Measurements from ENCODE around the gene PEAK1. TPM values are rescaled to one million over a fixed set of nuclear protein-coding genes. Genes with fewer than 3 reads are reported as not detected.
"Not testable (repeated sequence)": the region's sequence is repeated elsewhere in the genome, so short reads cannot be mapped to it uniquely, and the experiment has no call there.

PEAK1 gene
- total RNA-seq, 2 donors from 2014 or later, result 38.0 to 41.4 TPM

- ATAC-seq, result no peak
- no peaks in the 10 kb centered on the region for H3K36me3 Mint-ChIP-seq
- H3K4me3 Mint-ChIP-seq, result no peak overlapping the region
- H3K27me3 Mint-ChIP-seq, result no peaks in the 10 kb centered on the region
- H3K27ac Mint-ChIP-seq, result peak overlapping the region in 1 of 2 donors; percentile 65
- no peak for DNase-seq (ENCODE audit: low spot score)
- H3K9me3 Mint-ChIP-seq, result peaks cover 4% of the 10 kb centered on the region
- peaks cover 68 to 75% of the 10 kb centered on the region in 2 donors for H3K4me1 Mint-ChIP-seq (ENCODE audit: low read depth in 2 of 2)
These were observed 236.8 kb downstream of the PEAK1 start for GRCh38 chr15:77183066-77183465.

- peaks cover 4% of the 10 kb centered on the region for H3K9me3 Mint-ChIP-seq
- peak overlapping the region; percentile 77 for H3K4me3 Mint-ChIP-seq
- no peaks in the 10 kb centered on the region for H3K36me3 Mint-ChIP-seq
- H3K27me3 Mint-ChIP-seq, result no peaks in the 10 kb centered on the region
- DNase-seq (ENCODE audit: low spot score) (peak; percentile 65), ATAC-seq (peak; percentile 72 to 85)
- H3K4me1 Mint-ChIP-seq (ENCODE audit: low read depth in 2 of 2), result peaks cover 60 to 61% of the 10 kb centered on the region in 2 donors
- peak overlapping the region; percentile 65 to 86 for H3K27ac Mint-ChIP-seq
These were observed 238.4 kb downstream of the PEAK1 start for GRCh38 chr15:77181305-77182074.

DNA sequence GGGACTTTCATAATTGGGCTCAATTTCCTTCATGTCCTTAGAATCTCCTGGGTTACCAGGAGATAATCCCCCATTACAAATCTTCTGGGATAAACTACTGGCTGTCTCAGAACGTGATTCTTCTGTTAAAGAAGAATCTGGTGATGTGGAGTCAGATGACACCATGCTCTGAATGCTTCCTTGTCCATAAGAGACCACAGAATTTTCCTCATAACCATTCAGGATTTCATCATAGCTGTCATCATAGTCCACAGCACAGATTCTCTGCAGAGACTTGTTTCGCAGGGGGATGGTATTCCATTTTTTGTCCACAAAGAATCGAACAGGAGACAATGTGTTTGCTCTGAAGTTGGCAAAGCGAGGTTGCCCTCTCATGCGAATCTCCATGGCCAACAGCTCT, 239.1 kb downstream of the PEAK1 start:
- ATAC-seq, result no peak
- peak overlapping the region; percentile 65 to 86 for H3K27ac Mint-ChIP-seq
- H3K4me3 Mint-ChIP-seq, result peak overlapping the region; percentile 77
- DNase-seq (ENCODE audit: low spot score), result no peak
- no peaks in the 10 kb centered on the region for H3K36me3 Mint-ChIP-seq
- H3K9me3 Mint-ChIP-seq, result peaks cover 4% of the 10 kb centered on the region
- peaks cover 60 to 61% of the 10 kb centered on the region in 2 donors for H3K4me1 Mint-ChIP-seq (ENCODE audit: low read depth in 2 of 2)
- no peaks in the 10 kb centered on the region for H3K27me3 Mint-ChIP-seq

- ATAC-seq, result peak; percentile 51 to 73
- Mint-ChIP-seq H3K9me3 (peaks cover 4% of the 10 kb centered on the region), H3K27ac (peak overlapping the region; percentile 65 to 86), H3K27me3 (no peaks in the 10 kb centered on the region), H3K4me3 (peak overlapping the region; percentile 77), H3K36me3 (no peaks in the 10 kb centered on the region), H3K4me1 (ENCODE audit: low read depth in 2 of 2) (peaks cover 55 to 56% of the 10 kb centered on the region in 2 donors)
- no peak for DNase-seq (ENCODE audit: low spot score)
These were observed 239.6 kb downstream of the PEAK1 start for GRCh38 chr15:77180270-77180669.

DNA sequence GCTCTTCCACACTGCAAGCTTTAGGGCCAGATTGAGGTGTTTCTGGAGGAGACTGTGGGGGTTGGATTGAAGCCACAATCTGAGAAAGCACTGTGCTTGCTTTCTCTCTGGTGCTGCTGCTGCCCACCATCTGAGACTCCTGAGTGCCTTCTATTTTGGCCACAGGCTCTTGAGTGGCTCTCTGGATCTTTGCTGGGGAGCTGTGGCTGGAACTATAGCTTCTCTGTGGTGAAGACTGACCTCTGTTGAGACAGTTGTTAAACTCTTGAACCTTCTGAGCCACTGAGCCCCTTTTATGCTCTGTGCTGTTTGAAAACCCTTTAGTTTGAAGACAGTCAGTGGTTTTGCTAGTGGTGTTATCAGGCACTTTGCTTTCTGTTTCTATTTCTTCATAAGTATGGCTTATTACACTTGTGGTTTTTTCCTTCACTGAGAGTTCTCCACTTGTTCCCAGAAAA, 240.3 kb downstream of the PEAK1 start:
- H3K27me3 Mint-ChIP-seq, result no peaks in the 10 kb centered on the region
- no peaks in the 10 kb centered on the region for H3K36me3 Mint-ChIP-seq
- ATAC-seq, result peak; percentile 76 to 85
- H3K4me3 Mint-ChIP-seq, result peak overlapping the region; percentile 77
- DNase-seq (ENCODE audit: low spot score), result peak; percentile 61
- peak overlapping the region; percentile 65 to 86 for H3K27ac Mint-ChIP-seq
- peaks cover 49% of the 10 kb centered on the region in 2 donors for H3K4me1 Mint-ChIP-seq (ENCODE audit: low read depth in 2 of 2)
- peaks cover 4% of the 10 kb centered on the region for H3K9me3 Mint-ChIP-seq

DNA sequence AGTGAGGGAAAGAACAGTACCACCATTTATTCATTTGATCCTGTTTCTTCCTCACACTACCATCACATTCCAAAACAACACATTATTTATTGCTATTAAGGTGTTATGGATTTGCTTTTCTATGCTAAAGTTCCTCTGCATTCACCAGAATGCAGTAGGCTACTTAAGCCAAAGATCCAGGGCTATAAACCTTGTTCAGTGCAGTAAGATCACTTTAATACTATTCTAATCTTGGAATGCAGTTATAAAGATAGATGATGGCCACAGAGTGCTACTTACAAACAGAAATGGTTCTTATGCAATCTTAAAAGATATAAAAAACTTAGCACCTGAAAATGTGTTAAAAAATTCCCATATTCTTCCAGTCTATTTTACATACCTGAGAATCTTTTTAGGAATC, 241.5 kb downstream of the PEAK1 start:
- H3K9me3 Mint-ChIP-seq, result peaks cover 4% of the 10 kb centered on the region
- no peaks in the 10 kb centered on the region for H3K27me3 Mint-ChIP-seq
- no peak for ATAC-seq
- no peak overlapping the region for H3K4me3 Mint-ChIP-seq
- no peaks in the 10 kb centered on the region for H3K36me3 Mint-ChIP-seq
- H3K27ac Mint-ChIP-seq, result peak overlapping the region; percentile 65 to 86
- no peak for DNase-seq (ENCODE audit: low spot score)
- peaks cover 52 to 53% of the 10 kb centered on the region in 2 donors for H3K4me1 Mint-ChIP-seq (ENCODE audit: low read depth in 2 of 2)

- not testable (repeated sequence) for H3K27me3 Mint-ChIP-seq; ATAC-seq; H3K4me3 Mint-ChIP-seq; H3K27ac Mint-ChIP-seq; H3K9me3 Mint-ChIP-seq; DNase-seq (ENCODE audit: low spot score); H3K36me3 Mint-ChIP-seq
- peaks cover 36 to 38% of the 10 kb centered on the region in 2 donors for H3K4me1 Mint-ChIP-seq (ENCODE audit: low read depth in 2 of 2)
These were observed 243.8 kb downstream of the PEAK1 start for GRCh38 chr15:77176148-77176547.

GRCh38 chr15:77173487-77173886, 246.4 kb downstream of the PEAK1 start:
- peaks cover 3% of the 10 kb centered on the region for H3K9me3 Mint-ChIP-seq

DNA sequence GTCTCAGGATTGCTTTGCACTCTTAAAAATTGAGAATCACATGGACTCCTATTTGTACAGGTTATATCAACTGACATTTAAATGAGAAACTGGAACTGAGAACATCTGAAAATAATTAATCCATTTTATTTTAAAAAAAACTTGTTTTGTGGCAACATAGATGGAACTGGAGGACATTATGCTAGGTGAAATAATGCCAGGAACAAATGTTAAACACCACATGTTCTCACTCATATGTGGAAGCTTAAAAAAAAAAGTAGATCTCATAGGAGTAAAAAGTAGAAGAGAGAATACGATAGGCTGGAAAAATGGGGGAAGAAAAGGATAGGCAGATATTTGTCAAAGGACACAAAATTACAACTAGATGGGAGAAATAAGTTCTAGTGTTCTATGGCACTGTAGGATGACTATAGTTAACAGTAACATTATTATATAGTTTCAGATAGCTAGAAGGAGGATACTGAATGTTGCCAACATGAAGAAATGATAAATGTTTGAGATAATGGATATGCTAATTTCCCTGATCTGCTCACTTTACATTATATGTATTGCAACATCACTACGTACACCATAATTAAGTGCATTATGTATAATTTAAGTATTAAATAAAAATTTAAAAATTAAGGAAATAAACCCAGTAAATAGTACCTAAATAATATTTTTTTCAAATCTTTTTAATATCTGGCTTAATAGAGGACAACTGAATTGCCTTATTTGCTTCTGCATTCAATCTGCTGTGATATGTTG, 248.5 kb downstream of the PEAK1 start:
- DNase-seq (ENCODE audit: low spot score) (no peak), ATAC-seq (no peak)
- Mint-ChIP-seq H3K4me1 (ENCODE audit: low read depth in 2 of 2) (peaks cover 13 to 22% of the 10 kb centered on the region in 2 donors), H3K27me3 (no peaks in the 10 kb centered on the region), H3K9me3 (peaks cover 3% of the 10 kb centered on the region), H3K36me3 (no peaks in the 10 kb centered on the region), H3K4me3 (no peak overlapping the region), H3K27ac (no peak overlapping the region)

More at GRCh38 chr15:77173487-77173886, 246.4 kb downstream of the PEAK1 start:
- Mint-ChIP-seq H3K27ac (peak overlapping the region in 1 of 2 donors; percentile 26), H3K4me3 (no peak overlapping the region), H3K4me1 (ENCODE audit: low read depth in 2 of 2) (peaks cover 17 to 28% of the 10 kb centered on the region in 2 donors), H3K27me3 (no peaks in the 10 kb centered on the region), H3K36me3 (no peaks in the 10 kb centered on the region)
- DNase-seq (ENCODE audit: low spot score), result no peak
- ATAC-seq, result peak in 1 of 2 donors; percentile 60

DNA sequence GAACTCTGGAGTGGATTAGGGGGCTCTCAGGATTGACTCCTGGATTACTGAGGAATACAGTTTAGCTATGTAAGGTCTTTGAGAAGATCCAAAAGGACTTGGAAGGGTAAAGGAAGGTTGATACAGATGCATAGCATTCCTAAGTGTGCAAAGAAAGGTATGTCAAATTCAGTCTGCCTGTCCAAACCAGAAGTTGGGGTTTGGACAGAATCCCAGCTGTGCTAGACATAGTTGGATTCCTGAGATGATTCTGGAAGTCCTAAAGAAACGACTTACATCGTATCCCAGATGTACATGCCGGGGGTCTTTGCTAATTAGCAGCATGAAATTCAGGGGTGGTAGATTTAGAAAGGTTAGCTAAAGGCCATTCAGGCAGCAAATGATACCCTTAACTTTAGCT, 251.3 kb downstream of the PEAK1 start:
- no peak overlapping the region for H3K27ac Mint-ChIP-seq
- H3K36me3 Mint-ChIP-seq, result no peaks in the 10 kb centered on the region
- H3K9me3 Mint-ChIP-seq, result peaks cover 3% of the 10 kb centered on the region
- H3K4me3 Mint-ChIP-seq, result no peak overlapping the region
- DNase-seq (ENCODE audit: low spot score), result no peak
- H3K4me1 Mint-ChIP-seq (ENCODE audit: low read depth in 2 of 2), result peaks cover 20 to 34% of the 10 kb centered on the region in 2 donors
- no peaks in the 10 kb centered on the region for H3K27me3 Mint-ChIP-seq
- no peak for ATAC-seq

GRCh38 chr15:77168141-77168540, 251.8 kb downstream of the PEAK1 start:
- DNase-seq (ENCODE audit: low spot score), result no peak
- Mint-ChIP-seq H3K4me1 (ENCODE audit: low read depth in 2 of 2) (peaks cover 21 to 35% of the 10 kb centered on the region in 2 donors), H3K27ac (no peak overlapping the region), H3K27me3 (no peaks in the 10 kb centered on the region), H3K4me3 (no peak overlapping the region), H3K36me3 (no peaks in the 10 kb centered on the region), H3K9me3 (peaks cover 3% of the 10 kb centered on the region)
- ATAC-seq, result no peak

GRCh38 chr15:77167406-77167805, 252.5 kb downstream of the PEAK1 start:
- H3K9me3 Mint-ChIP-seq, result peaks cover 3% of the 10 kb centered on the region

GRCh38 chr15:77163781-77164384, 256.0 kb downstream of the PEAK1 start:
- DNase-seq (ENCODE audit: low spot score), result no peak
- H3K4me1 Mint-ChIP-seq (ENCODE audit: low read depth in 2 of 2), result peaks cover 50% of the 10 kb centered on the region in 2 donors
- no peaks in the 10 kb centered on the region for H3K9me3 Mint-ChIP-seq
- no peaks in the 10 kb centered on the region for H3K36me3 Mint-ChIP-seq
- H3K4me3 Mint-ChIP-seq, result peak overlapping the region; percentile 43
- H3K27me3 Mint-ChIP-seq, result no peaks in the 10 kb centered on the region
- ATAC-seq, result no peak
- H3K27ac Mint-ChIP-seq, result peak overlapping the region; percentile 48 to 89

More at GRCh38 chr15:77167406-77167805, 252.5 kb downstream of the PEAK1 start:
- Mint-ChIP-seq H3K27me3 (no peaks in the 10 kb centered on the region), H3K4me3 (no peak overlapping the region), H3K4me1 (ENCODE audit: low read depth in 2 of 2) (peaks cover 29 to 39% of the 10 kb centered on the region in 2 donors), H3K36me3 (no peaks in the 10 kb centered on the region), H3K27ac (no peak overlapping the region)
- no peak for DNase-seq (ENCODE audit: low spot score)
- no peak for ATAC-seq

Measured in natural killer cell treated with Interleukin-12 subunit alpha and Interleukin-12 subunit beta and Interleukin-15 and Interleukin-18, amount 100 ng/mL, for 72 hours (primary cell).